ENCODE data around the gene GAN.

GRCh38 chr16:81310045-81310644 lies 4.6 kb upstream of the GAN start:
- TF ChIP-seq RAD21 (IDR thresholded peaks at IDR 0.05; ENCODE audit: low read depth) (no peak), CEBPB (IDR thresholded peaks at IDR 0.05) (no peak), EP300 (IDR thresholded peaks at IDR 0.05; ENCODE audit: borderline replicate concordance) (no peak)
